Ammon's horn (tissue), 1 donor: ENCODE measurements around the gene GSTT2.

Source experiments
- DNase-seq: peaks from one replicate; pipeline ENCODE4 v3.0.0-alpha.2; 2016; ENCODE audit warnings: low spot score

The GSTT2 gene

DNA sequence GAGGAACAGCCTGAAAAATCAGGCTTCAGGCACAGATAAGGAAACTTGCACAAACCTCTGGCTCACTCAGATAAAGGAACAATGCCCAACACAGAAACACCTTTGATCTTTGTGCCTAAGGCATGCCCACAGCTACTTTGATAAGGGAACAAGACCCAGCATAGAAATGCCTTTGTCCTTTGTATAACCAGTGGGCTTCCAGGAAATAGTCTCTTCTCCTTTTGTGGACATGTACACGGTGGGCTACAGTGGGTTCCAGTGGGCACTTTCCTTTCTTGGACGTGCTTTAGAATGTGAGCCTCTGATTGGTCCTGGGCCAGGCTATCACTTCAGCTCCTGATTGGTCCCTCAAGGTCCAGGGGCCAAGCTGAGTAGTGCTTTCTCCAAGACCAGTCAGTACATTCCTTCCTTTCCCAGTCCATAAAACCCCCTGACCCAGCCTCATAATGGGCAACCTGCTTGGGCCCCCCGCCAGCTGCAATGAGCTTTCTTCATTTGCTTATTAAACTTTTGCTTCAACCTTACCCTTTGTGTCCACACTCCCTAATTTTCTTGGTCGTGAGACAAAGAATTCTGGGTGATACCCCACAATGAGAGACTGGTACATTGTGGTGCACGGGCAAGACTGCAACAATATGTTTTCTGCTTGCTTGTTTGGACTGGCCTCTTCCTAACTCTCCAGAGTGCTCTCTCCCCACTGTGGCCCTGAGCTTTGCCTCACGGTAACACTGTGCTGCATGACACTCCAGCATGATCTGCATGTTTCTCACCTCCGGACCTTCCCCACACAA, 29.5 kb downstream of the GSTT2 start:
- no peak for DNase-seq

DNA sequence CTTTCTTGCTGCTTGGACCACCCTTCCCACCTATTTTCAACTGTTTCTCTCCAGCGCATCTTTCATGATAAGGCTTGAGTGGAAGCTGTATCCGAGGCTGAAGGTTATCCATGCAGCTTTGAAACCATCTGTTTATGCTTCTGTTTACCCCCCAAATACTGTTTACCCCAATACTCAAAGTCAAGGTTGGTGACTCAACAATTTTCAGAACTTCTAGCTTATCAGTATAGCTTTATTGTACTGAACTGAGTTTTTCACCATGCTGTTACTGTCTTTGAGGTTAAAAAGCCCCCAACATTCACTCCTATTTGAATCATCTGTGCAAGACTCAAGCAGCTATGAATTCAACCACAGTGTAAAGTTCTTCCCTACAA, 30.1 kb downstream of the GSTT2 start:
- DNase-seq: no peak

DNA sequence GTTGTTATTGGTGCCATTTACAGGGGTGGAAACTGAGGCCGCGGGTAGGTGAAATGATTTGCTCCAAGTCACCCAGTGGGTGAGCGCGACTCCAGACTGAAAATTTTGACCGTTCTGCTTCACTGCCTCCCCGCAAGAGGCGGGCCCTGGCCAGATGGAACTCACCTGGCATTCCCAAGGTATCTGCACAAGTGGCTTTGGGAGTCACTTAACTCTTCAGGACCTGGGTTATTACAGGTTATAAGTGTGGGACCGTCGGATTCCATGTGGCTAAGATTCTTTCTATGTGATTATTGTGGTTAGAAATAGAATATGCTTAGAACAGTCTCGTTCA, 31.8 kb downstream of the GSTT2 start:
- DNase-seq: no peak

DNA sequence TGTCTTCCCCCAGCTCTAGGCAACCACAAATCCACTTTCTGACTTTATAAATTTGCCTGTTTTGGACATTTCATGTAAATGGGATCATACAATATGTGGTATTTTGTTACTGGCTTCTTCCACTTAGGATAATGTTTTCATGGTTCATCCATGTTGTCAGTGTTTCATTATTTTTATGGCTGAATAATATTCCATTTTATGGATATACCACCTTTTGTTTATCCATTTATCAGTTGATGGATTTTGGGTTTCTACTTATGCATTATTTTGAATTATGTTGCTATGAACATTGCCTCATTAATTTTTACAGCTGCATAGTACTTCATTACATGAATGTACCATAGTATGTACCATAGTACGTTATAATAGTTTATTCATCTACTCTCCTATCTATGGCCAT, 36.2 kb downstream of the GSTT2 start:
- no peak for DNase-seq

GRCh38 chr22:24021304-24021703, 41.4 kb downstream of the GSTT2 start:
- DNase-seq: no peak

DNA sequence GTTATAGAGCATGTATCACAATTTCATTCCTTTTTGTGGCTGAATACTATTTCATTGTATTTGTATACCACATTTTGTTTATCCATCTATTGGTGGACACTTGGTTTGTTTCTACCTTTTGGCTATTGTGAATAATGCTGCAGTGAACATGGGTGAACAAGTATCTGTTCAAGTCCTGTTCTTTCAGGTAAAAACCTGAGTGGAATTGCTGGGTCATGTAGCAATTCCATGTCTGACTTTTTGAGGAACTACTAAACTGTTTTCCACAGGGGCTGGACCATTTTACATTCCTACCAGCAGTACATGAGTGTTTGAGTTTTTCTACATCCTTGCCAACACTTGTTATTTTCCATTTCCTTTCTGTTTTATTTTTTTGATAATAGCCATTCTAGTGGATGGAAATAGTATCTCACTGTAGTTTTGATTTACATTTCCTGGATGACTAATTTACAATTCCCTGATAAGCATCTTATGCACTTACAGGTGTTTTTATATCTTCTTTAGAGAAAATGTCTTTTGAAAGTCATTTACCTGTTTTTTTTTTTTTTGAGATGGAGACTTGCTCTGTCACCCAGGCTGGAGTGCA, 43.4 kb downstream of the GSTT2 start:
- no peak for DNase-seq

- no peak for DNase-seq
Measured at GRCh38 chr22:24024354-24024753, 44.4 kb downstream of the GSTT2 start.

DNA sequence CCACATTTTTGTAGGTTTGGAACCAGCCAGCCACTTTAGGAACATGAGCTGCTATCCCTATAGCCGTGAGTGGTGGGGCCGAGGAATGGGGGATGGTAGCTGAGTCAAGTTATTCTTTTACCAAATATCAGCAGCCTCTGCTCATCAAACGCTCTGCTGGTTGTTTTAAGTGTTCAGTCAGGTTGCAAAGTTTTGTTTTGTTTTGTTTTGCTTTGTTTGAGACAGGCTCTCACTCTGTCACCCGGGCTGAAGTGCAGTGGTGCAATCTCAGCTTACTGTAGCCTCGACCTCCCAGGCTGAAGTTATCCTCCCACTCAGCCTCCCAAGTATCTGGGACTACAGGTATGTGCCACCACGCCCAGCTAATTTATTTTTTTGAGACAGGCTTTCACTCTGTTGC, 45.5 kb downstream of the GSTT2 start:
- DNase-seq: no peak

- no peak for DNase-seq
Measured at GRCh38 chr22:24026056-24026455, 46.1 kb downstream of the GSTT2 start.

DNA sequence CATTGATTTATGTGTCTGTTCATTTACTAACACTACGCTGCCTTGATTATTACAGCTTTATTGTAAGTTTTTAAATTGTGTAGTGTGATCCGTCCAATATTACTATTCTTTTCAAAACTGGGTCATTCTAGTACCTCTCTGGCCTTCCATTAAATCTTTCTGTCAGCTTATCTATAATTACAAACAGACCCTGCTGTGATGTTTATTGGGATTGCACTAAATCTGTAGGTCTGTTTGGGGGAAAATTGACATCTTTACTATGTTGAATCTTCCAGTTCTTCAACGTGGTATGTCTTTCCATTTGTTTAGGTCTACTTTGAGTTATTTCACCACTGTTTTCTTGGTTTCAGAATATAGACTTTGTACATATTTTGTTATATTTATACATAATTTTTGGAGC, 46.8 kb downstream of the GSTT2 start:
- no peak for DNase-seq

DNA sequence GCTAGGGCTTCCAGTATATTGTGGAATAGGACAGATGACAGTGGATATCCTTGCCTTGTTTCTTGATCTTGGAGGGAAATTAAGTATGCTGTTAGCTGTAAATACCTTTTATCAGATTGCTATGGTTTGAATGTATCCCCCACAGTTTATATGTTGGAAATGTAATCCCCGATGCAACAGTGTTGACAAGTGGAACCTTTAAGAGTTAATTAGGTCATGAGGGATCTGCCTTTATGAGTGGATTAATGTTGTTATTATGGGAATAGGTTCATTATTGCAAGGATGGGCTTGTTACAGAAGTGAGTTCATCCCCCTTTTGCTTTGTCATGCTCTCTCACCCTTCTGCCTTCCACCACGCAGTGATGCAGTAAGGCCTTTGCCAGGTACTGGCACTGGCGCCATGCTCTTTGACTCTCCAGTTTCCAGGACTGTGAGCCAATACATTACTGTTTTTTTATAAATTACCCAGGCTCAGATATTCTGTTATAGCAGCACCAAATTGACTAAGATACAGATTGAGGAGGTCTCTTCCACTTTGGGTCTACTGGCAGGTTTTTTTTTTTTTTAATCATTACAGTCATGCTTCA, 47.5 kb downstream of the GSTT2 start:
- DNase-seq: no peak

DNA sequence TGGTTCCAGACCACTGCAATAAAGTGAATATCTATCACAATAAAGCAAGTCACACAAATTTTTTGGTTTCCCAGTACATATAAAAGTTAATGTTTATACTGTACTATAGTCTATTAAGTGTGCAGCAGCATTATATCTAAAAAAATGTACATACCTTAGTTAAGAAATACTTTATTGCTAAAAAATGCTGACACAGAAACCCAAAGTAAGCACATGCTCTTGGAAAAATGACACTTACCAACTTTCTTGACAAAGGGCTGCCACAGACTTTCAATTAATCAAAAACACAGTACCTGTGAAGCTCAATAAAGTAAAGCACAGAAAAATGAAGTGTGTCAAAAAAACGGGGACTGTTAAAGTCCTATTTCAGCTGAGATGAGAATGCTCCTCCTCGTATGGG, 48.1 kb downstream of the GSTT2 start:
- no peak for DNase-seq

DNA sequence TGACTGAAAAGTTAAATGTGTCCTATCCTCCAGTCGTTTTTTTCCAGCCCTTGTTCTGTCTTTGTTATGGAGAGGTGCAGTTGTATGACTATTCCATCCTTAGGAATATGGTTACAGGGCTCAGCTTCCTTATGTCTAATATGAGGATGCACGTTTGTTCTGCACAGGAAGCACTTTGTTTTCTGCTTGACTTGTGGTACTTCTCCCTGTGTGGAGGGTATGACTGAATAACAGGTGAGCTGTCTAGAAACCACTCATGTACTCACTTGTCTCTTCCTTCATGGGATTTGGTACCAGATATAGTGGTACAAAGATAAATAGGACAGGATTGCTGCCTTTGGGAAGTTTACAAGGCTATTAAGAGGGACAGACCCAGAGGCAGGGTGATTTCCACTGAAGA, 48.6 kb downstream of the GSTT2 start:
- DNase-seq: no peak

GRCh38 chr22:24029304-24029703, 49.4 kb downstream of the GSTT2 start:
- no peak for DNase-seq

DNA sequence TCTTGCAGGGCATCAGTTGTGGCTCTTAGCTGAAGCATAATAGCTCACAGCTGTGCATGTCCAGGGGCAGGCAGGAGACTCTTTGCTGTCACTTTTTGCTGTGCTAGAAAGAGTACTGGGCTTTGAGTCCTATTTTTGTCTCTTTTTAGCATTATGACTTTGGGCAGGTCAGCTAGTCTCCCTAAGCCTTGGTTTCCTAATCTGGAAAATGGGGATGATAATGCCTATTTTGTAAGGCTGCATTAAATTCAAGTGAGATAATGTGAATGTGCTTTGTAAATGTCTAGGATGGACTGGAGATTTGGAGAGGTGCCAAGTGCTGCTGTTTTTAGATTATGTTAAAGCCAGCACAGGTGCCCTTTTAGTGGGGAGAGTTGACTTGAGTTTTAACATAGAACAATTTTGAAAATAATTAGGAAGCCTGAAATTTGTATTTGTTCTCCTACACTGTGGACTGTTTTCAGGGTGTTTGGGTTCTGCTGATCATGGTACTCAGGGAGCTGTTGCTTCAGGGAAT, 50.3 kb downstream of the GSTT2 start:
- no peak for DNase-seq
